HG02943 (cell line): Measurements from ENCODE around the gene AP2M1.
"Not testable (repeated sequence)": the region's sequence is repeated elsewhere in the genome, so short reads cannot be mapped to it uniquely, and the experiment has no call there.

Source experiments
- ATAC-seq: cut with Tn5 transposase; IDR thresholded peaks from one replicate; pipeline ENCODE4 v1.9.1; 2021; ENCODE audit warnings: mild to moderate bottlenecking, low read depth, moderate library complexity; ENCODE audit not compliant: unreplicated experiment

AP2M1 gene

GRCh38 chr3:184156522-184156955 is 18.1 kb upstream of the AP2M1 start:
- no peak for ATAC-seq

GRCh38 chr3:184157206-184157605 is 17.4 kb upstream of the AP2M1 start:
- no peak for ATAC-seq

DNA sequence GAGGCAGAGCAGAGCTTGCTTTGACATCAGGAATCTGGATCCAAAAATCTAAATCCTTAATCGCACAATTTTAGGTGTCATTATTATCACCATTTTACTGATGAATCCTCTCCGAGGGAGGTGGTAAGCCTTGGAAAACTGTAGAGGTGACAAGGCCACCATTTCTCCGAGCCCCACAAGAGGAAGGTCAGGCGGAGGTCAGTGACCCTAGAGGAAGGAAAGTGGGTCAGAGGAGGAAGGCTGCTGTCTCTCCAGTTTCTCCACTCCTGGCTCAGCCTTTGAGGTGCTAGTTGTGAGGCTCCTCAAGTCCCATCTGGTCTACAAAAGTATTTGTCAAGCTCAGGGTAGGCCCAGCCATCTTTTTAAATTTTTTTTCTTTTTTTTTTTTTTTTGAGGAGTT is 16.3 kb upstream of the AP2M1 start:
- ATAC-seq = no peak

DNA sequence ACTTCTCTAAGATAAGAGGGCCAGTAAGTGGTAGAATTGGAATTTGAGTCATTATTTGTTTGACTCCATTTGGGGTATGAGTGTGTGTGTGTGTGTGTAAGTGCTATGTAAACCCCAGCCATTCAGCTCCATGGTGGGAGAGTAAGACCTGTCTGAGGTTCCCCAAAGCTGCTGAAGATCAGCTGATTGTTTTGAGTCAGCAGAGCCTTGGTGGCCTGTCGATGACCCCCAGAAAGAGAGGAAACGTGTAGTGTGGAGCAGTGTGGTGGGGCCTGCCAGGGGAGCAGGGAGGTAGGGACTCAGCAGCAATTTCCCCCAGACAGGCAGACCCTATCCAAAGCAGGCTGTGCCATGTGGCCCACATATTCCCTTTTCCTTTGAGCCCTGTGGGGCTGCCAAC is 14.2 kb upstream of the AP2M1 start:
- no peak for ATAC-seq

DNA sequence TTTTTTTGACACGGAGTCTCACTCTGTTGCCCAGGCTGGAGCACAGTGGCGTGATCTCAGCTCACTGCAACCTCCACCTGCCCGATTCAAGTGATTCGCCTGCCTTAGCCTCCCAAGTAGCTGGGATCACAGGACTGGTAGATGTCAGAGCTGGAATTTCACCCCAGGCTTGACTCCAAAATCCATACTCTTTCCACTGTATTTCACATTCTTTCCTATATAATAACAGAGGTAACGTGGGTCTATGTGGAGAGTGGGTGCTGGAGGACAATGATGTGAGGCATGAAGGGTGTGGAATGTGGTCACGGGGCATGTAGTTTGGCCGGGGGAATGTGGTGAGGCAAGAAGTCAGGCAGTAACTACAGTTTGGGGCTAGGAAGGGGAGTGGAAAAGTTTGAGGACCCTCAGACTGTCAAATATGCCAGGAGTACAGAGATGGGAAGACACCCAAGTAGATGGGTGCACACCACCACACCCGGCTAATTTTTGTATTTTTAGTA is 12.0 kb upstream of the AP2M1 start:
- not testable (repeated sequence) for ATAC-seq

- ATAC-seq = no peak
These were observed 9.9 kb upstream of the AP2M1 start for GRCh38 chr3:184164648-184165330.

DNA sequence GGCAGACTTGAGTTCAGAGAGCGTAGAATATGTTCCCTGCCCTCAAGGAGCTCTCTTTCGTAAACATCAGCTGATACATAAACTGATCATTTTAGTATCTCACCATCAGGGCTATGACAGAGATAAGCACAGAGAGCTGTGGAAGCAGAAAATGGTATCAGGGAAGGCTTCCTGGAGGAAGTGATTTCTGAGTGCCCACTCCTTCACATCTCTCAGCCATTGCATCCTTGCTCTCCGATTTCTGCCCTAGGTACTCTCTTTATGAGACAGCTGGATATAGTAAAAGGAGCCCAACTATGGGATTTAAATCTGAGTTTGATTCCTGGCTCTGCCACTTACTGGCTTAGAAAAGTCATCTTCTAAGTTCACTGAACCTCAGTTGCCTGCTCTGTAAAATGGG is 9.1 kb upstream of the AP2M1 start:
- ATAC-seq = no peak

- ATAC-seq = no peak
These were observed 8.0 kb upstream of the AP2M1 start for GRCh38 chr3:184166671-184167070.

GRCh38 chr3:184167786-184168185 is 6.9 kb upstream of the AP2M1 start:
- ATAC-seq = no peak

DNA sequence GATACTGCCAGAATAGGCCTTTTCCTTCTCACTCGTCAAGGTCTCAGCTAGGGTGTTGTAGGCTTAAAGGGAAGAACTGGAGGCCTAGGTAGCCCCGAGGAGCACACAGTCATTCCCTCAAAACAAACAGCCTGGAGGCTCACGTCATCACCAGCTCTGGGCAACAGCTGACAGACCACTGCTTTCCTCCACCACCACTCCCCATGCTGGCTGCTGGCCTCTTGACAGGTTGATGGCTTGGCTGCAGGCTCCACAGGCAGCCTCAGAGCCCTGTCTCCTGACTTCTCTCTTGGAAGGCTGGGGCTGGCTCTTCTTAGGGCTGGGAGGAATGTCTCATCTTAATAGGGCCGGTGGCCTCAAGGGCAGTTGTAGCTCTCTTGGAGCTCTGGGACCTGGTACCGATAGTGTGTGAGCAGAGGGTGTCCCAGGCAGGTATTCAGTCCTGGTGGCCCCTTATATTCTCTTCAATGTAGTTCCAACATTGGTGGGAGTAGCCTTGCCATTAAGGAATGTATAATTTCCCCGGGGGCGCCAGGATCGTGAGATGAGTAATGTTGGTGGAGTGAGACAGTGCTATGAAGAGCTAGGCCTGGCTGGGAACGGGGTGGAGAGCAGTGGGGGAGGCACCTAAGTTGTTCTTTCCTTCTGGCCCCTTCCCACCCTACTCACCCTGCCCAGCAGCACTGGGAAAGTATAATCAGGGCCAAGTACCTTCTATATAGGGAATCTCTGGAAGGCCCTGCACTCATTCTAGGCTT is 6.1 kb upstream of the AP2M1 start:
- ATAC-seq = no peak

DNA sequence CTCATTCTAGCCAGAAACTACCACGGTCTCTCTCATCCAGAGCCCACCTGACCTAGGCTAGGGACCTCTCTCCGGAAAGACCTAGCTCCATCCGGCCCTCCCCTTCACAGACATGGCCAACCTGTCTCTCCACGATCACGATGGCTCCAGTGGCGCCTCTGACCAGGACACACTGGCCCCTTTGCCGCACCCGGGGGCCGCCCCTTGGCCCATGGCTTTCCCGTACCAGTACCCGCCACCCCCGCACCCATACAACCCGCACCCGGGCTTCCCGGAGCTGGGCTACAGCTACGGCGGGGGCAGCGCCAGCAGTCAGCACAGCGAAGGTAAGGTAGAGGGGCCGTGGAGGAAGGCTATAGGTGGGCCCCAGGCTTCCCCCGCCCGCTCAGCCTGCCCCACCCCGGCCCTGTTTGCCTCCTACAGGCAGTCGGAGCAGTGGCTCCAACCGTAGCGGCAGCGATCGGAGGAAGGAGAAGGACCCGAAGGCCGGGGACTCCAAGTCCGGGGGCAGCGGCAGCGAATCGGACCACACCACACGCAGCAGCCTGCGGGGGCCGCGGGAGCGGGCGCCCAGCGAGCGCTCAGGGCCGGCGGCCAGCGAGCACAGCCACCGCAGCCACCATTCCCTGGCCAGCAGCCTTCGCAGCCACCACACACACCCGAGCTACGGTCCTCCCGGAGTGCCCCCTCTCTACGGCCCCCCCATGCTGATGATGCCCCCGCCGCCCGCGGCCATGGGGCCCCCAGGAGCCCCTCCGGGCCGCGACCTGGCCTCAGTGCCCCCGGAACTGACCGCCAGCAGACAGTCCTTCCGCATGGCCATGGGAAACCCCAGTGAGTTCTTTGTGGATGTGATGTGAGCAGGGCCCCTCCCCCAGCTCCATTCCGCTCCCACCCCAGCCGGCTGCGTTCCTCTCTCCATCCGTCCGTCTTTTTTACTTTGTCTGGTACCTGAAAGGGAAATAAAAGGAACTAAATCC is 4.5 kb upstream of the AP2M1 start:
- no peak for ATAC-seq

DNA sequence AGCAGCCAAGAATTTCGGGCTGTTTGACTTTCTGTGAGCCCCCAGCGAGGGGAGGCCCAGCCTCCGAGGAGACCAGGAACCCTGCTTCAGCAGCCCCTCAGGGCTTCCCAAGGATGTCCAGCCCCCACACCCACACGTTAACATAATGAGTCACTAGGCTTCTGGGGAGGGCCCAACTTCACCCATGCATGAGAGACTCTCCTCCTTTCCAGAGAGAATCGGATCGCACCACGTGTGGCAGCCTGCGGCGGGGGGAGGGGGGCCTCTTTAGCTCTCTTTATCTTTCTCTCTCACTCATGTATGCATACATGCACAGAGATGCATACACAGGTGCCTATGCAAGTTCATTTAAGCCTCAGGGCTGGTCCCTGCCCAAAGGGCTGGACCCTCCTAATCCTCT is 3.1 kb upstream of the AP2M1 start:
- no peak for ATAC-seq

GRCh38 chr3:184172681-184173373 is 1.8 kb upstream of the AP2M1 start:
- ATAC-seq = no peak

DNA sequence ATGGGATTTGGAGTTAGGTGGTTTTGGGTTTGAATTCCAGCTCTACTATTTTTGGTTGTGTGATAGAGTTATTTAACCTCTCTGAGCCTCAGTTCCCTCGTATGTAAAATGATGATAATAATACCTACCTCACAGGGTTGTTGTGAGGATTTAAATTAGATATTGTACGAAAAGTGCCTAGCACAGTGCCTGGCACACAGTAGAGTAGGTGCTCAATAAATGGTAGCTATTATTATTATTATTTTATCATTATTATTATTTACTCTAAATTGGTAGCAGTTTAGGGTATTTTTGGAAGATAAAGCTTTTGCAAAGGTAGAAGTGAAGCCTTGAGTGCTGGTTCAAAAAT is 1.3 kb upstream of the AP2M1 start:
- no peak for ATAC-seq

DNA sequence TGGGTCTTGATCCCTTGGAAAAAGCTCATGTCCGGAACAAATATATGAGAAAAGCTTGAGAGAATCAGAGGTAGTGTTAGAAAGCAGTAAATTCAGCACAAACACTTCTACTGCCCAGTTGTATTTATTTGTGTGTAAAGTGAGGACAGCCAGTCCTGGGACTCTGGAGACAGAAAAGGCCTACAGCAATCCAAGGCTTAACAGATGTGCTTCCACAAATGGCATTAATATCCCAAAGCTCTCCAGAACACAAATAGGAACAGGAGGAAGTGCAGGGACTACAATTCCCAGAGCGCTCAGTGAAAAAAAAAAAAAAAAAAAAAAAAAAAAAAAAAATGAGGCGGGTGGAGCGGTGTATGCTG is 390 bp upstream of the AP2M1 start:
- ATAC-seq = no peak

GRCh38 chr3:184175506-184175905 is 851 bp downstream of the AP2M1 start:
- ATAC-seq = no peak

- ATAC-seq = no peak
These were observed 1.3 kb downstream of the AP2M1 start for GRCh38 chr3:184175981-184176376.

DNA sequence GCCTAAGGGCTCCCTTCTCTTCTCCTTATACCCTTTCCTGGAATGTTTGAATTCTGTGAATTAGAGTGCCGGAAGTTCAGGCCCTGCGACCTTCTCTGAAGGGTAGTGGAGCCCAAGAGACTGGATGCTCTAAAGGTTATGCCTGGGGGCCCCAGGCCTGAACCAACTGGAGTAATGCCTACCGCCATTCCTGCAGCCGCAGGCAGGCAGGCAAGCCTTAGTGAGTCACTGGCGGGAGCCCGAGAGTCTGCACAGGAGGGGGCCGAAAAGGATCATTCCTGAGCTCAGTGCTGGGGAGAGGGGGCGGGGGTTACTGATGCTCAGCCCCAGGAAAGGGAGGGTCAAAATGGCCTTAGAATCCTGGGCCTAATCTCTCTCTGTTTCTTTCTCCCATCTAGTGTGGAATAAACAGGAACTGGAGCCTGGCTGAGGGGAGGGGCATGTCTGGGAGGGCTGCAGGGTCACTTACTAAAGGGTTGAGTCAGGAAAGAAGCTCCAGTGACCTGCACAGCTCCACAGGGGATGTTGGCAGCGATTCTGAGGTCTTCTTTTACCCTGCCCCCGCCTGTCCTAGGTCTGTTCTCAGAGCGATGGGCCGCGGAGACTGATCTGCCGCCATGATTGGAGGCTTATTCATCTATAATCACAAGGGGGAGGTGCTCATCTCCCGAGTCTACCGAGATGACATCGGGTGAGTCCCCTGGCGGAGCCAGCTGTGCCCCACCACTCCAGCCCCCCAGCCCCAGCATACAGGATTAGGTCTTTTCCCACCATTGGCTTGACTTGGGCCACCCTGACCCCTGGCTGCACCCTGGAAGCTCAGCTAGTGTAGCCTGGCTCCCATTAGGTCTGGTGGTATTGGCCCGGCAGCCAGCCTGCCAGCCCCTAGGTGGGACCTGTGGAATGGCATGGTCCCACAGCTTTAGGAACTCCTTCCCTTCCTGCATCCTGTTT is 2.0 kb downstream of the AP2M1 start:
- no peak for ATAC-seq

GRCh38 chr3:184177331-184177731 is 2.7 kb downstream of the AP2M1 start:
- no peak for ATAC-seq
